Glutamatergic neuron (in vitro differentiated cells): ENCODE results near the gene PRCD. TPM values are rescaled to one million over a fixed set of nuclear protein-coding genes. Genes with fewer than 3 reads are reported as not detected.

ENCODE experiments used
- DNase-seq: peaks from one replicate; pipeline ENCODE4 v3.0.0; 2022
- H3K27ac Mint-ChIP-seq: one replicate; pipeline ENCODE4 v1.8.0; 2020; ENCODE audit warnings: mild to moderate bottlenecking, mixed read lengths, inconsistent platforms; ENCODE audit not compliant: unreplicated experiment
- H3K27me3 Mint-ChIP-seq: one replicate; pipeline ENCODE4 v1.8.0; 2020; ENCODE audit warnings: mild to moderate bottlenecking, moderate library complexity, mixed read lengths, inconsistent platforms; ENCODE audit not compliant: unreplicated experiment
- H3K36me3 Mint-ChIP-seq: one replicate; pipeline ENCODE4 v1.8.0; 2020; ENCODE audit warnings: mild to moderate bottlenecking, mixed read lengths, inconsistent platforms; ENCODE audit not compliant: unreplicated experiment
- H3K4me1 Mint-ChIP-seq: one replicate; pipeline ENCODE4 v1.8.0; 2020; ENCODE audit warnings: mild to moderate bottlenecking, low read depth, mixed read lengths, inconsistent platforms; ENCODE audit not compliant: unreplicated experiment
- H3K4me3 Mint-ChIP-seq: one replicate; pipeline ENCODE4 v1.8.0; 2020; ENCODE audit warnings: mild to moderate bottlenecking, mixed read lengths, inconsistent platforms; ENCODE audit not compliant: unreplicated experiment
- H3K9me3 Mint-ChIP-seq: one replicate; pipeline ENCODE4 v1.8.0; 2020; ENCODE audit warnings: mild to moderate bottlenecking, moderate library complexity, mixed read lengths, inconsistent platforms; ENCODE audit not compliant: unreplicated experiment
- total RNA-seq: library from RNA; stranded (reverse); fragmentation: NEBNext Ultra II Directional; extraction: Animal tissue kit (Norgen Biotek cat#: 25700); gene quantifications from one replicate; pipeline ENCODE4 v1.2.1, GENCODE V29; 2021; ENCODE audit not compliant: unreplicated experiment
- TF ChIP-seq, protein P1 (sequence below): fragments of 200-600 bp; sonication (generic); IDR thresholded peaks from one replicate; pipeline ENCODE4 v1.5.0; 2021; ENCODE audit not compliant: partially characterized antibody, unreplicated experiment

PRCD gene
- total RNA-seq, 1 donor from 2014 or later: 1.4 TPM

DNA sequence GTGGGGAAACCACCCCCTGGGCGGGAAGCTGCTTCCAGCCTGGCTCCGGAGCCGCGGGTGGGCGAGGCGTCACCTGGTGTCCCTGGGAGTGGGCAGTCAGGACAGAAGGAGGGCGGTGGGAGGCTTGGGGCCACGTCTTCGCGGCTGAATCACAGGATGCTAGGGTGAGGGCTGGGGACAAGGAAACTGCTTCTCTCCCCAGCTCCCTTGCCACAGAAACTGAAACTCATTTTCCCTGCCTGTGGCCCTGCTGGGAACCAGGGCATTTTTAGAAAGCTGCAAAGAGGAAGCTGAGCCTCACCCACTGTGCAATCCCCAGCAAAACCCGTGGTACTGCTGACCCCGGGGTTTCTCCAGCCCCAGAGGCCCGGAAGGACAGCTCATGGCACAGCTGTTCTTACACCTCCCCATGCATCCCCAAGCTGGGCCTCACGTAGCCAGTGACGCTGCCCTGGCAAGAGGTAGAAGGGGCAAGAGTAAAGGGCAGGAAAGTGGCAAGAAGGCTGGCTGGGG is 46.8 kb upstream of the PRCD start:
- Mint-ChIP-seq H3K4me3 (no peak overlapping the region), H3K27me3 (peaks cover 2% of the 10 kb centered on the region), H3K9me3 (no peaks in the 10 kb centered on the region), H3K4me1 (peaks cover 12% of the 10 kb centered on the region), H3K27ac (no peak overlapping the region), H3K36me3 (no peaks in the 10 kb centered on the region)
- no peak for DNase-seq
- TF ChIP-seq, protein P1, sequence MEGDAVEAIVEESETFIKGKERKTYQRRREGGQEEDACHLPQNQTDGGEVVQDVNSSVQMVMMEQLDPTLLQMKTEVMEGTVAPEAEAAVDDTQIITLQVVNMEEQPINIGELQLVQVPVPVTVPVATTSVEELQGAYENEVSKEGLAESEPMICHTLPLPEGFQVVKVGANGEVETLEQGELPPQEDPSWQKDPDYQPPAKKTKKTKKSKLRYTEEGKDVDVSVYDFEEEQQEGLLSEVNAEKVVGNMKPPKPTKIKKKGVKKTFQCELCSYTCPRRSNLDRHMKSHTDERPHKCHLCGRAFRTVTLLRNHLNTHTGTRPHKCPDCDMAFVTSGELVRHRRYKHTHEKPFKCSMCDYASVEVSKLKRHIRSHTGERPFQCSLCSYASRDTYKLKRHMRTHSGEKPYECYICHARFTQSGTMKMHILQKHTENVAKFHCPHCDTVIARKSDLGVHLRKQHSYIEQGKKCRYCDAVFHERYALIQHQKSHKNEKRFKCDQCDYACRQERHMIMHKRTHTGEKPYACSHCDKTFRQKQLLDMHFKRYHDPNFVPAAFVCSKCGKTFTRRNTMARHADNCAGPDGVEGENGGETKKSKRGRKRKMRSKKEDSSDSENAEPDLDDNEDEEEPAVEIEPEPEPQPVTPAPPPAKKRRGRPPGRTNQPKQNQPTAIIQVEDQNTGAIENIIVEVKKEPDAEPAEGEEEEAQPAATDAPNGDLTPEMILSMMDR: no peak

GRCh38 chr17:76493505-76494167 is 46.2 kb upstream of the PRCD start:
- Mint-ChIP-seq H3K9me3 (peaks cover 2% of the 10 kb centered on the region), H3K4me1 (peaks cover 18% of the 10 kb centered on the region), H3K27me3 (peaks cover 5% of the 10 kb centered on the region), H3K36me3 (no peaks in the 10 kb centered on the region), H3K4me3 (no peak overlapping the region), H3K27ac (no peak overlapping the region)
- TF ChIP-seq, protein P1: no peak
- DNase-seq: no peak

DNA sequence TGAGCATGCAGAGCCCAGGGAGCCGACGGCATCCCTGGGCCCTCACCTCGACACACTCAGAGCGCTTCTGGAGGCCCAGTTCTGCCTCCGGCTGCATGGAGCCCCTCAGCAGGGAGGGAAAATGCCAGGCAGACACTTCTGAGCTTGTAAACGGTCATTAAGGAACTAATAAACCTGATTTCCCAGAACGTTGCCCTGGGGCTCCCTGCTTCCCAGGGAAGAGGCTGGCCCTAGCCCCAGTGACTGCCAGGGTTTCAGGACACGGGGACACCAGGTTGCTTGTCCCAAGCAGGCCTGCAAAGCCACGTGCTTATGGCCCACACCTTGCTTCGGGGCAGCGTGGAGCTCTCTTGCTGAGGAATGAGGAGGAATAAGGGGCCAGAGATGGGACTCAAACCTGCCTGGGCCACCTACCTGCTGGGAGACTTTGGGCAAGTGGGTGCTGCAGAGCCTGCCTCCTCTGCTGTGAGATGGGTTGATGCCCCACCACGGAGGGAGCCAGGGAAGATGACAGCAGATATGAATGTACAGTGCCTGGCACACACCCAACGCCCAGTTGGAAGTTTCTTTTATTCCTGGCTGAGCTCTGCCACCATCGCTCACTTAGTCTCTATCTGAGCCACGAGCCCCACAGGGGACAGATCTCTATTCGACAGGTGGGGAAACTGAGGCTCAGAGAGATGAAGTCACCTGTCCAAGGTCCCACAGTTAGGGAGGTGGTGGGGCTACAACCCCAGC is 44.0 kb upstream of the PRCD start:
- H3K9me3 Mint-ChIP-seq: peaks cover 7% of the 10 kb centered on the region
- no peaks in the 10 kb centered on the region for H3K36me3 Mint-ChIP-seq
- H3K27ac Mint-ChIP-seq: no peak overlapping the region
- peaks cover 25% of the 10 kb centered on the region for H3K4me1 Mint-ChIP-seq
- TF ChIP-seq, protein P1: no peak
- peaks cover 10% of the 10 kb centered on the region for H3K27me3 Mint-ChIP-seq
- no peak for DNase-seq
- H3K4me3 Mint-ChIP-seq: no peak overlapping the region

- H3K4me3 Mint-ChIP-seq: no peak overlapping the region
- no peak for DNase-seq
- H3K36me3 Mint-ChIP-seq: no peaks in the 10 kb centered on the region
- TF ChIP-seq, protein P1: no peak
- no peak overlapping the region for H3K27ac Mint-ChIP-seq
- peaks cover 25% of the 10 kb centered on the region for H3K4me1 Mint-ChIP-seq
- peaks cover 11% of the 10 kb centered on the region for H3K27me3 Mint-ChIP-seq
- peaks cover 7% of the 10 kb centered on the region for H3K9me3 Mint-ChIP-seq
Observed at GRCh38 chr17:76496464-76496863, 43.4 kb upstream of the PRCD start.

GRCh38 chr17:76497699-76497978 is 42.2 kb upstream of the PRCD start:
- Mint-ChIP-seq H3K27me3 (peaks cover 12% of the 10 kb centered on the region), H3K27ac (no peak overlapping the region), H3K4me1 (peaks cover 23% of the 10 kb centered on the region), H3K9me3 (peaks cover 7% of the 10 kb centered on the region), H3K4me3 (no peak overlapping the region), H3K36me3 (no peaks in the 10 kb centered on the region)
- no peak for DNase-seq
- TF ChIP-seq, protein P1: no peak
